Liver (tissue), 9 donors: ENCODE results near the gene GDF2. TPM values are rescaled to one million over a fixed set of nuclear protein-coding genes. Genes with fewer than 3 reads are reported as not detected.

Source experiments
- DNase-seq: peaks from one replicate; pipeline ENCODE4 v3.0.0-alpha.2; 2017; ENCODE audit warnings: low spot score
- H3K27ac ChIP-seq, 2 donors: one replicate each; pipeline ENCODE4 v1.7.0; 2013; ENCODE audit warnings: inconsistent platforms in 2 of 2, low read length in 2 of 2, control low read depth in 1 of 2, low read depth in 1 of 2, mild to moderate bottlenecking in 1 of 2
- H3K27me3 ChIP-seq, 4 donors: one replicate each; pipeline versions ENCODE4 v1.6.1 to v1.7.0; 2013; ENCODE audit warnings: low read length in 3 of 4, inconsistent platforms in 1 of 4, mild to moderate bottlenecking in 1 of 4, moderate library complexity in 1 of 4; ENCODE audit not compliant: control insufficient read depth in 4 of 4, insufficient read depth in 4 of 4
- H3K36me3 ChIP-seq, 4 donors: one replicate each; pipeline versions ENCODE4 v1.6.1 to v1.7.0; 2013; ENCODE audit warnings: low read length in 3 of 4, mild to moderate bottlenecking in 3 of 4, low read depth in 1 of 4, moderate library complexity in 1 of 4; ENCODE audit not compliant: control insufficient read depth in 4 of 4, insufficient read depth in 3 of 4
- H3K4me1 ChIP-seq, 4 donors: one replicate each; pipeline versions ENCODE4 v1.6.1 to v1.7.0; 2013; ENCODE audit warnings: low read length in 3 of 4, mild to moderate bottlenecking in 3 of 4, moderate library complexity in 1 of 4; ENCODE audit not compliant: control insufficient read depth in 4 of 4, insufficient read depth in 4 of 4
- H3K4me3 ChIP-seq, 3 donors: one replicate each; pipeline versions ENCODE4 v1.6.1 to v1.7.0; 2013; ENCODE audit warnings: low read length in 3 of 3, control low read depth in 1 of 3, low read depth in 1 of 3, mild to moderate bottlenecking in 1 of 3
- H3K9ac ChIP-seq, 2 donors: one replicate each; pipeline ENCODE4 v1.7.0; 2013; ENCODE audit warnings: low read length in 2 of 2, mild to moderate bottlenecking in 2 of 2, moderate library complexity in 2 of 2, control low read depth in 1 of 2, low read depth in 1 of 2
- H3K9me3 ChIP-seq, 4 donors: one replicate each; pipeline versions ENCODE4 v1.6.1 to v1.7.0; 2013; ENCODE audit warnings: low read length in 3 of 4; ENCODE audit not compliant: control insufficient read depth in 4 of 4
- EGR1 ChIP-seq, 2 donors: IDR thresholded peaks; 2 replicates each; pipeline ENCODE4 v1.6.1; 2016 to 2018; ENCODE audit warnings: antibody characterized with exemption in 2 of 2, low read depth in 2 of 2
- FOXA1 ChIP-seq: IDR thresholded peaks from 2 replicates; pipeline ENCODE4 v1.6.1; 2016; ENCODE audit warnings: antibody characterized with exemption
- FOXA2 ChIP-seq: IDR thresholded peaks from 2 replicates; pipeline ENCODE4 v1.6.1; 2016; ENCODE audit warnings: antibody characterized with exemption
- GABPA ChIP-seq, 2 donors: IDR thresholded peaks in 1 of 2; conservative IDR thresholded peaks in 1 of 2; 2 replicates each; pipeline ENCODE4 v1.6.1; 2016; ENCODE audit warnings: antibody characterized with exemption in 2 of 2, mild to moderate bottlenecking in 1 of 2, moderate library complexity in 1 of 2
- HNF4A ChIP-seq, 2 donors: conservative IDR thresholded peaks; 2 replicates each; pipeline ENCODE4 v1.6.1; 2016; ENCODE audit warnings: antibody characterized with exemption in 2 of 2, mild to moderate bottlenecking in 2 of 2
- HNF4G ChIP-seq: IDR thresholded peaks from 2 replicates; pipeline ENCODE4 v1.6.1; 2016; ENCODE audit warnings: antibody characterized with exemption
- JUND ChIP-seq, 2 donors: IDR thresholded peaks; 2 replicates each; pipeline ENCODE4 v1.6.1; 2016; ENCODE audit warnings: antibody characterized with exemption in 2 of 2
- NR2F2 ChIP-seq: IDR thresholded peaks from 2 replicates; pipeline ENCODE4 v1.6.1; 2016; ENCODE audit warnings: antibody characterized with exemption
- RAD21 ChIP-seq, 2 donors: IDR thresholded peaks; 2 replicates each; pipeline ENCODE4 v1.6.1; 2016; ENCODE audit warnings: antibody characterized with exemption in 2 of 2, mild to moderate bottlenecking in 2 of 2
- RXRA ChIP-seq, 2 donors: IDR thresholded peaks; 2 replicates each; pipeline ENCODE4 v1.6.1; 2017 to 2018; ENCODE audit warnings: antibody characterized with exemption in 2 of 2, mild to moderate bottlenecking in 1 of 2
- SP1 ChIP-seq: IDR thresholded peaks from 2 replicates; pipeline ENCODE4 v1.6.1; 2018; ENCODE audit warnings: antibody characterized with exemption, mild to moderate bottlenecking
- YY1 ChIP-seq: IDR thresholded peaks from 2 replicates; pipeline ENCODE4 v1.6.1; 2016; ENCODE audit warnings: antibody characterized with exemption, mild to moderate bottlenecking
- WGBS: extraction: QIAGEN DNeasy Blood & Tissue Kit; methylation state at CpG from one replicate; pipeline ENCODE4 v1.1.7; 2013; 5-methylcytosine and 5-hydroxymethylcytosine counted together
- polyA plus RNA-seq, 2 donors: library from polyadenylated mRNA; stranded (reverse) in 1 of 2; unstranded in 1 of 2; fragments of 200-250 nt in 1 of 2; fragments of >200 nt in 1 of 2; fragmentation: Nextera tagmentation in 1 of 2; extraction: Ambion mirVana in 1 of 2; gene quantifications; one replicate each; pipeline versions ENCODE4 v1.2.1 to v1.2.3, GENCODE V29; 2013 to 2015
- total RNA-seq, 2 donors: library from RNA; depleted of rRNA; stranded (reverse); fragments of >200 nt; gene quantifications; one replicate each; pipeline ENCODE4 v1.2.3, GENCODE V29; 2014
- TF ChIP-seq, protein P1 (sequence below): fragments of 150-350 bp; IDR thresholded peaks from 2 replicates; pipeline ENCODE4 v1.5.1; 2017; ENCODE audit warnings: improper control_type of control experiment, low read depth, low read length; ENCODE audit not compliant: missing input control
- TF ChIP-seq, protein P2 (sequence below): IDR thresholded peaks from 2 replicates; pipeline ENCODE4 v1.6.1; 2016; ENCODE audit warnings: antibody characterized with exemption, mild to moderate bottlenecking
- TF ChIP-seq, protein P3 (sequence below): IDR thresholded peaks from 2 replicates; pipeline ENCODE4 v1.6.1; 2016; ENCODE audit warnings: antibody characterized with exemption
- donor health status: healthy.
- donor health status: healthy.
- donor health status: healthy.
- donor health status: healthy.
- donor health status: healthy.

The GDF2 gene
- total and polyA plus RNA-seq, 4 donors = 5.6 to 26.9 (median 14.5) TPM

DNA sequence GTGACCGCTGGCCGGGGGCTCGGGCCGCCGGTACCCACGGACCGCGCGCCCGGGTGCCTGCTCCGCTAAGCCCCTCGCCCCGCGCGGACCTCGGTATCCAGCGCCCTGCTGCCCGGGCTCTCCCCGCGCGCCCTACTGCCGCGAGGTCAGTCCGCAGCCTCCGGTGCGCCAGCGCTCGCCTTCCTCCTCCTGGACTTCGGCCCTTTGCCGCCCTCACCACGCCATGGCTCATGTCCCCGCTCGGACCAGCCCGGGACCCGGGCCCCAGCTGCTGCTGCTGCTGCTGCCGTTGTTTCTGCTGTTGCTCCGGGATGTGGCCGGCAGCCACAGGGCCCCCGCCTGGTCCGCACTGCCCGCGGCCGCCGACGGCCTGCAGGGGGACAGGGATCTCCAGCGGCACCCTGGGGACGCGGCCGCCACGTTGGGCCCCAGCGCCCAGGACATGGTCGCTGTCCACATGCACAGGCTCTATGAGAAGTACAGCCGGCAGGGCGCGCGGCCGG is 21.8 kb upstream of the GDF2 start:
- Histone ChIP-seq H3K27ac (no peak overlapping the region), H3K9ac (no peak overlapping the region), H3K36me3 (no peaks in the 10 kb centered on the region), H3K4me1 (peaks cover 0 to 13% (median 9%) of the 10 kb centered on the region in 4 donors), H3K27me3 (no peaks in the 10 kb centered on the region), H3K9me3 (no peaks in the 10 kb centered on the region), H3K4me3 (peak overlapping the region in 1 of 3 donors; percentile 50)
- WGBS = 5% methylated on average over 57 of the region's 57 CpGs
- TF ChIP-seq SP1 (no peak), HNF4A (conservative IDR thresholded peaks at IDR 0.05) (peak in 1 of 2 donors; percentile 46)
- peak; percentile 42 for DNase-seq

DNA sequence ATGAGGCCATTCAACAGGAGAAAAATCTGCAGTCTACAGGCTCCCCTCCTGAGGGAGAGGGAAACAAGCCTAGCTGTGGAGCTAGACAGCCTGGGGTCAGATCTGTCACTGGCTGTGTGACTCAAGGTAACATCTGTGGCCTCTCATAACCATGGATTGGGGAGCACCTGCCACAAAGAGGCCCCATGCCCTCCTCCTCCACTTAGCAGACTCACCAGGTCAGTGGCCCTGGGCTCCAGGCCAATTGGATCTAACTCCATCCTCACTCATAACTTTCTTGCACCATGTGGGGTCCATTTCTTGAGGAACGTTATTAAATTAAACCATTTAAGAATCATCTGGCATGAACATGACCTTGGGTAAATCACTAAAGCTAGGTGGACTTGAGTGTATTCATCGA is 20.4 kb upstream of the GDF2 start:
- H3K4me3 ChIP-seq = no peak overlapping the region
- H3K9ac ChIP-seq = no peak overlapping the region
- H3K4me1 ChIP-seq = peaks cover 0 to 13% (median 9%) of the 10 kb centered on the region in 4 donors
- no peaks in the 10 kb centered on the region for H3K36me3 ChIP-seq
- WGBS = 81% methylated on average over 2 of the region's 2 CpGs
- no peak for DNase-seq
- TF ChIP-seq SP1 (no peak), GABPA (IDR thresholded peaks at IDR 0.05 in 1 of 2, conservative IDR thresholded peaks at IDR 0.05 in 1 of 2) (no peak), FOXA2 (no peak), HNF4G (no peak), FOXA1 (no peak), JUND (IDR thresholded peaks at IDR 0.05) (no peak), YY1 (no peak), NR2F2 (no peak), RXRA (IDR thresholded peaks at IDR 0.05) (no peak), RAD21 (IDR thresholded peaks at IDR 0.05) (no peak), EGR1 (IDR thresholded peaks at IDR 0.05; ENCODE audit: low read depth in 2 of 2) (no peak)
- TF ChIP-seq, protein P1, sequence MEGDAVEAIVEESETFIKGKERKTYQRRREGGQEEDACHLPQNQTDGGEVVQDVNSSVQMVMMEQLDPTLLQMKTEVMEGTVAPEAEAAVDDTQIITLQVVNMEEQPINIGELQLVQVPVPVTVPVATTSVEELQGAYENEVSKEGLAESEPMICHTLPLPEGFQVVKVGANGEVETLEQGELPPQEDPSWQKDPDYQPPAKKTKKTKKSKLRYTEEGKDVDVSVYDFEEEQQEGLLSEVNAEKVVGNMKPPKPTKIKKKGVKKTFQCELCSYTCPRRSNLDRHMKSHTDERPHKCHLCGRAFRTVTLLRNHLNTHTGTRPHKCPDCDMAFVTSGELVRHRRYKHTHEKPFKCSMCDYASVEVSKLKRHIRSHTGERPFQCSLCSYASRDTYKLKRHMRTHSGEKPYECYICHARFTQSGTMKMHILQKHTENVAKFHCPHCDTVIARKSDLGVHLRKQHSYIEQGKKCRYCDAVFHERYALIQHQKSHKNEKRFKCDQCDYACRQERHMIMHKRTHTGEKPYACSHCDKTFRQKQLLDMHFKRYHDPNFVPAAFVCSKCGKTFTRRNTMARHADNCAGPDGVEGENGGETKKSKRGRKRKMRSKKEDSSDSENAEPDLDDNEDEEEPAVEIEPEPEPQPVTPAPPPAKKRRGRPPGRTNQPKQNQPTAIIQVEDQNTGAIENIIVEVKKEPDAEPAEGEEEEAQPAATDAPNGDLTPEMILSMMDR = no peak
- TF ChIP-seq, protein P2, sequence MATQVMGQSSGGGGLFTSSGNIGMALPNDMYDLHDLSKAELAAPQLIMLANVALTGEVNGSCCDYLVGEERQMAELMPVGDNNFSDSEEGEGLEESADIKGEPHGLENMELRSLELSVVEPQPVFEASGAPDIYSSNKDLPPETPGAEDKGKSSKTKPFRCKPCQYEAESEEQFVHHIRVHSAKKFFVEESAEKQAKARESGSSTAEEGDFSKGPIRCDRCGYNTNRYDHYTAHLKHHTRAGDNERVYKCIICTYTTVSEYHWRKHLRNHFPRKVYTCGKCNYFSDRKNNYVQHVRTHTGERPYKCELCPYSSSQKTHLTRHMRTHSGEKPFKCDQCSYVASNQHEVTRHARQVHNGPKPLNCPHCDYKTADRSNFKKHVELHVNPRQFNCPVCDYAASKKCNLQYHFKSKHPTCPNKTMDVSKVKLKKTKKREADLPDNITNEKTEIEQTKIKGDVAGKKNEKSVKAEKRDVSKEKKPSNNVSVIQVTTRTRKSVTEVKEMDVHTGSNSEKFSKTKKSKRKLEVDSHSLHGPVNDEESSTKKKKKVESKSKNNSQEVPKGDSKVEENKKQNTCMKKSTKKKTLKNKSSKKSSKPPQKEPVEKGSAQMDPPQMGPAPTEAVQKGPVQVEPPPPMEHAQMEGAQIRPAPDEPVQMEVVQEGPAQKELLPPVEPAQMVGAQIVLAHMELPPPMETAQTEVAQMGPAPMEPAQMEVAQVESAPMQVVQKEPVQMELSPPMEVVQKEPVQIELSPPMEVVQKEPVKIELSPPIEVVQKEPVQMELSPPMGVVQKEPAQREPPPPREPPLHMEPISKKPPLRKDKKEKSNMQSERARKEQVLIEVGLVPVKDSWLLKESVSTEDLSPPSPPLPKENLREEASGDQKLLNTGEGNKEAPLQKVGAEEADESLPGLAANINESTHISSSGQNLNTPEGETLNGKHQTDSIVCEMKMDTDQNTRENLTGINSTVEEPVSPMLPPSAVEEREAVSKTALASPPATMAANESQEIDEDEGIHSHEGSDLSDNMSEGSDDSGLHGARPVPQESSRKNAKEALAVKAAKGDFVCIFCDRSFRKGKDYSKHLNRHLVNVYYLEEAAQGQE = no peak
- TF ChIP-seq, protein P3, sequence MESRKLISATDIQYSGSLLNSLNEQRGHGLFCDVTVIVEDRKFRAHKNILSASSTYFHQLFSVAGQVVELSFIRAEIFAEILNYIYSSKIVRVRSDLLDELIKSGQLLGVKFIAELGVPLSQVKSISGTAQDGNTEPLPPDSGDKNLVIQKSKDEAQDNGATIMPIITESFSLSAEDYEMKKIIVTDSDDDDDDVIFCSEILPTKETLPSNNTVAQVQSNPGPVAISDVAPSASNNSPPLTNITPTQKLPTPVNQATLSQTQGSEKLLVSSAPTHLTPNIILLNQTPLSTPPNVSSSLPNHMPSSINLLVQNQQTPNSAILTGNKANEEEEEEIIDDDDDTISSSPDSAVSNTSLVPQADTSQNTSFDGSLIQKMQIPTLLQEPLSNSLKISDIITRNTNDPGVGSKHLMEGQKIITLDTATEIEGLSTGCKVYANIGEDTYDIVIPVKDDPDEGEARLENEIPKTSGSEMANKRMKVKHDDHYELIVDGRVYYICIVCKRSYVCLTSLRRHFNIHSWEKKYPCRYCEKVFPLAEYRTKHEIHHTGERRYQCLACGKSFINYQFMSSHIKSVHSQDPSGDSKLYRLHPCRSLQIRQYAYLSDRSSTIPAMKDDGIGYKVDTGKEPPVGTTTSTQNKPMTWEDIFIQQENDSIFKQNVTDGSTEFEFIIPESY = no peak
- H3K27ac ChIP-seq = no peak overlapping the region
- no peaks in the 10 kb centered on the region for H3K27me3 ChIP-seq
- no peaks in the 10 kb centered on the region for H3K9me3 ChIP-seq
